Sigmoid colon (tissue), 4 donors: ENCODE results near the gene ZNF700.

Experiments used
- POLR2A ChIP-seq, 2 donors: fragments of 450-650 bp; IDR thresholded peaks; one replicate each; pipeline ENCODE4 v1.6.1; 2016; ENCODE audit warnings: antibody characterized with exemption in 2 of 2, mild to moderate bottlenecking in 2 of 2, moderate library complexity in 2 of 2
- POLR2AphosphoS5 ChIP-seq, 4 donors: sonication (generic); formaldehyde crosslinking; IDR thresholded peaks; one replicate each; pipeline ENCODE4 v1.6.1; 2017; ENCODE audit warnings: antibody characterized with exemption in 4 of 4
- TF ChIP-seq, protein P1 (sequence below), 4 experiments: fragments of 450-650 bp in 3 of 4; fragments of 200-600 bp in 1 of 4; IDR thresholded peaks; one replicate each; pipeline ENCODE4 v1.5.1; 2016 to 2019; ENCODE audit warnings: antibody characterized with exemption in 4 of 4, mild to moderate bottlenecking in 3 of 4, moderate library complexity in 2 of 4

DNA sequence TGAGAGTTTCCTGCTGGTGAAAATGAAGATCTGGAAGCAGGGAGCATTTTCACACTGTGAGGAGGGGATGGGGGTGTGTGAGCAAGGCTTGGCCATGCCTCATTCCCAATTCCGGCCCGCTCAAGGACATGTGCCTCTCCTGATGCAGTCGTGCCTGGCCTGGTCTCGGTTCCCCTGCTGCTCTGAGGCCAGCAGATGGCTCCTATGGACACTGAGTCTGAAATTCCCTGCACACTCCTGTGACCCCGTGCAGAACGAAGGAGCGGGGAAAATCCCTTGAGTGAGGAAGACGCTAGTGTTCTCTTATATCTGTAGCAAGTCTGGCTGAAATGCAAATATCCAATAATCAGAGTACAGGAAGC lies 39.6 kb downstream of the ZNF700 start:
- TF ChIP-seq, protein P1, sequence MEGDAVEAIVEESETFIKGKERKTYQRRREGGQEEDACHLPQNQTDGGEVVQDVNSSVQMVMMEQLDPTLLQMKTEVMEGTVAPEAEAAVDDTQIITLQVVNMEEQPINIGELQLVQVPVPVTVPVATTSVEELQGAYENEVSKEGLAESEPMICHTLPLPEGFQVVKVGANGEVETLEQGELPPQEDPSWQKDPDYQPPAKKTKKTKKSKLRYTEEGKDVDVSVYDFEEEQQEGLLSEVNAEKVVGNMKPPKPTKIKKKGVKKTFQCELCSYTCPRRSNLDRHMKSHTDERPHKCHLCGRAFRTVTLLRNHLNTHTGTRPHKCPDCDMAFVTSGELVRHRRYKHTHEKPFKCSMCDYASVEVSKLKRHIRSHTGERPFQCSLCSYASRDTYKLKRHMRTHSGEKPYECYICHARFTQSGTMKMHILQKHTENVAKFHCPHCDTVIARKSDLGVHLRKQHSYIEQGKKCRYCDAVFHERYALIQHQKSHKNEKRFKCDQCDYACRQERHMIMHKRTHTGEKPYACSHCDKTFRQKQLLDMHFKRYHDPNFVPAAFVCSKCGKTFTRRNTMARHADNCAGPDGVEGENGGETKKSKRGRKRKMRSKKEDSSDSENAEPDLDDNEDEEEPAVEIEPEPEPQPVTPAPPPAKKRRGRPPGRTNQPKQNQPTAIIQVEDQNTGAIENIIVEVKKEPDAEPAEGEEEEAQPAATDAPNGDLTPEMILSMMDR (IDR thresholded peaks at IDR 0.05) = peak in 1 of 4 experiments; percentile 5
- TF ChIP-seq POLR2A (IDR thresholded peaks at IDR 0.05) (no peak), POLR2AphosphoS5 (IDR thresholded peaks at IDR 0.05) (no peak)
